Right ventricle myocardium superior (tissue), 1 donor: ENCODE measurements around the gene TTC3. TPM values are rescaled to one million over a fixed set of nuclear protein-coding genes. Genes with fewer than 3 reads are reported as not detected.

Experiments used
- total RNA-seq: library from RNA; stranded (reverse); fragmentation: NEBNext Ultra II Directional; extraction: Animal tissue kit (Norgen Biotek cat#: 25700); gene quantifications from one replicate; pipeline ENCODE4 v1.2.1, GENCODE V29; 2021
- donor health status: DM: no; HTN: yes; CAD: no; lungs with severe emphysema.

Gene TTC3
- total RNA-seq, 1 donor from 2014 or later, result 36.3 TPM

Other genes with a start within 250 kb of the TTC3 start
- gene HLCS, start 106.6 kb upstream of the TTC3 start, total RNA-seq, result 6.3 TPM
- gene RIPPLY3, start 66.6 kb upstream of the TTC3 start, total RNA-seq, result not detected
- 34.0 TPM for gene PIGP, start 183 bp upstream of the TTC3 start, total RNA-seq
- gene VPS26C, start 194.1 kb downstream of the TTC3 start, total RNA-seq, result 43.9 TPM